GM19324 (cell line): ENCODE data around the gene NECTIN1.

Source experiments
- ATAC-seq: cut with Tn5 transposase; IDR thresholded peaks from one replicate; pipeline ENCODE4 v1.9.1; 2021; ENCODE audit warnings: mild to moderate bottlenecking, moderate library complexity; ENCODE audit not compliant: unreplicated experiment, low FRiP score

Gene NECTIN1

GRCh38 chr11:119737366-119738058 lies 8.5 kb upstream of the NECTIN1 start:
- no peak for ATAC-seq

- ATAC-seq = no peak
Observed at GRCh38 chr11:119734788-119735187, 5.8 kb upstream of the NECTIN1 start.

- no peak for ATAC-seq
Observed at GRCh38 chr11:119730789-119731386, 1.9 kb upstream of the NECTIN1 start.

GRCh38 chr11:119729951-119730613 lies 1.1 kb upstream of the NECTIN1 start:
- no peak for ATAC-seq

- no peak for ATAC-seq
Observed at GRCh38 chr11:119729581-119729927, 554 bp upstream of the NECTIN1 start.

GRCh38 chr11:119728211-119728626 lies 781 bp downstream of the NECTIN1 start:
- ATAC-seq = no peak

GRCh38 chr11:119727523-119728151 lies 1.4 kb downstream of the NECTIN1 start:
- ATAC-seq = no peak

GRCh38 chr11:119726585-119727522 lies 2.1 kb downstream of the NECTIN1 start:
- no peak for ATAC-seq

GRCh38 chr11:119726150-119726553 lies 2.8 kb downstream of the NECTIN1 start:
- no peak for ATAC-seq

- ATAC-seq = no peak
Observed at GRCh38 chr11:119724956-119725355, 4.0 kb downstream of the NECTIN1 start.

GRCh38 chr11:119723952-119724325 lies 5.1 kb downstream of the NECTIN1 start:
- no peak for ATAC-seq

GRCh38 chr11:119723243-119723951 lies 5.6 kb downstream of the NECTIN1 start:
- ATAC-seq = no peak

- no peak for ATAC-seq
Observed at GRCh38 chr11:119722281-119722794, 6.7 kb downstream of the NECTIN1 start.

- no peak for ATAC-seq
Observed at GRCh38 chr11:119721129-119722120, 7.6 kb downstream of the NECTIN1 start.

- ATAC-seq = no peak
Observed at GRCh38 chr11:119720311-119720913, 8.6 kb downstream of the NECTIN1 start.

GRCh38 chr11:119717839-119718534 lies 11.0 kb downstream of the NECTIN1 start:
- ATAC-seq = no peak
